SK-N-SH (cell line): ENCODE measurements around the gene UCK1. TPM values are rescaled to one million over a fixed set of nuclear protein-coding genes. Genes with fewer than 3 reads are reported as not detected.

Experiments
- CTCF ChIA-PET: fragments of 300-600, 350-600 bp; formaldehyde crosslinking; extraction: SDS; loops from one replicate; lab custom pipeline; 2021; lab: Yijun Ruan, JAX
- POLR2A ChIA-PET: fragments of 350-600 bp; sonication (Branson Sonifier 250); formaldehyde crosslinking; extraction: SDS; loops from one replicate; lab custom pipeline; 2020; ENCODE audit warnings: antibody characterized with exemption, inconsistent platforms; lab: Yijun Ruan, JAX
- DNase-seq: peaks from one replicate; pipeline ENCODE4 v3.0.0; 2012
- H2AFZ ChIP-seq: fragments of 200-600 bp; sonication (generic); 2 replicates; pipeline ENCODE4 v1.8.1; 2016; ENCODE audit warnings: antibody characterized with exemption, mild to moderate bottlenecking, low read depth
- H3F3A ChIP-seq: fragments of 200-600 bp; sonication (generic); replicated peaks from 2 replicates; pipeline ENCODE3; 2016; ENCODE audit warnings: antibody characterized with exemption, mild to moderate bottlenecking; ENCODE audit not compliant: insufficient read depth
- H3K27ac ChIP-seq, 2 experiments: fragments of 200-500 bp in 1 of 2; fragments of 200-600 bp in 1 of 2; sonication (Bioruptor generic) in 1 of 2; sonication (generic), shearing (Covaris generic) in 1 of 2; 2 replicates each; pipeline versions ENCODE4 v1.5.1 to v1.6.1; 2014 to 2016; ENCODE audit warnings: low read depth in 2 of 2, inconsistent platforms in 1 of 2, low read length in 1 of 2, mild to moderate bottlenecking in 1 of 2, mixed read lengths in 1 of 2
- H3K27me3 ChIP-seq: fragments of 200-600 bp; sonication (generic), shearing (Covaris generic); 2 replicates; pipeline ENCODE4 v1.6.1; 2016; ENCODE audit warnings: mixed run types; ENCODE audit not compliant: insufficient read depth
- H3K36me3 ChIP-seq, 2 experiments: fragments of 200-500 bp in 1 of 2; fragments of 200-600 bp in 1 of 2; sonication (Bioruptor generic) in 1 of 2; sonication (generic) in 1 of 2; replicated peaks in 1 of 2; 2 replicates each; pipeline versions ENCODE3 to v1.5.1; 2014 to 2016; ENCODE audit warnings: low read length in 1 of 2, mild to moderate bottlenecking in 1 of 2; ENCODE audit not compliant: insufficient read depth in 2 of 2, control insufficient read depth in 1 of 2
- H3K4me1 ChIP-seq, 2 experiments: fragments of 200-500 bp in 1 of 2; fragments of 200-600 bp in 1 of 2; sonication (Bioruptor generic) in 1 of 2; sonication (generic), shearing (Covaris generic) in 1 of 2; 2 replicates each; pipeline versions ENCODE4 v1.5.1 to v1.6.1; 2014 to 2016; ENCODE audit warnings: low read depth in 1 of 2, low read length in 1 of 2, mixed run types in 1 of 2; ENCODE audit not compliant: insufficient read depth in 2 of 2, control insufficient read depth in 1 of 2
- H3K4me2 ChIP-seq: fragments of 200-600 bp; sonication (generic), shearing (Covaris generic); 2 replicates; pipeline ENCODE4 v1.6.1; 2017; ENCODE audit warnings: mixed run types
- H3K4me3 ChIP-seq, 2 experiments: fragments of 200-500 bp in 1 of 2; fragments of 200-600 bp in 1 of 2; sonication (Bioruptor generic) in 1 of 2; sonication (generic), shearing (Covaris generic) in 1 of 2; 2 replicates each; pipeline versions ENCODE4 v1.5.1 to v1.8.1; 2014 to 2016; ENCODE audit warnings: low read depth in 2 of 2, inconsistent platforms in 1 of 2, low read length in 1 of 2, mild to moderate bottlenecking in 1 of 2, mixed read lengths in 1 of 2, moderate library complexity in 1 of 2
- H3K79me2 ChIP-seq: fragments of 200-600 bp; sonication (generic); 2 replicates; pipeline ENCODE4 v1.8.1; 2017; ENCODE audit warnings: mild to moderate bottlenecking; ENCODE audit not compliant: insufficient read depth
- H3K9ac ChIP-seq: fragments of 200-600 bp; sonication (generic); 2 replicates; pipeline ENCODE4 v1.6.1; 2017; ENCODE audit warnings: mixed run types
- H3K9me2 ChIP-seq: fragments of 200-600 bp; sonication (generic); 2 replicates; pipeline ENCODE4 v1.6.1; 2017; ENCODE audit warnings: mixed run types
- H3K9me3 ChIP-seq: fragments of 200-600 bp; sonication (generic); 2 replicates; pipeline ENCODE4 v1.6.1; 2017; ENCODE audit warnings: mixed run types, mild to moderate bottlenecking, moderate library complexity
- H4K20me1 ChIP-seq: fragments of 200-600 bp; sonication (generic); 2 replicates; pipeline ENCODE4 v1.6.1; 2017; ENCODE audit warnings: mild to moderate bottlenecking, mixed run types; ENCODE audit not compliant: insufficient read depth
- ELF1 ChIP-seq: IDR thresholded peaks from 2 replicates; pipeline ENCODE4 v1.4.0; 2012
- EP300 ChIP-seq, 2 experiments: IDR thresholded peaks; 2 replicates each; pipeline versions ENCODE4 v1.4.0 to v1.6.1; 2012; ENCODE audit warnings: borderline replicate concordance in 1 of 2, low read depth in 1 of 2, low read length in 1 of 2
- EZH2phosphoT487 ChIP-seq: fragments of 200-600 bp; sonication (generic); IDR thresholded peaks from 2 replicates; pipeline ENCODE4 v1.6.1; 2017; ENCODE audit warnings: low read depth, mixed run types, mild to moderate bottlenecking, antibody characterized with exemption, moderate library complexity, borderline replicate concordance
- IRF3 ChIP-seq: fragments of 150-350 bp; IDR thresholded peaks from 2 replicates; pipeline ENCODE4 v1.6.1; 2016; ENCODE audit warnings: mild to moderate bottlenecking, low read depth, low read length
- JUND ChIP-seq: IDR thresholded peaks from 2 replicates; pipeline ENCODE4 v1.4.0; 2012
- MEF2A ChIP-seq: IDR thresholded peaks from 2 replicates; pipeline ENCODE4 v1.4.0; 2012; ENCODE audit warnings: low read depth, borderline replicate concordance
- MXI1 ChIP-seq: IDR thresholded peaks from 2 replicates; pipeline ENCODE4 v1.6.1; 2012; ENCODE audit warnings: mild to moderate bottlenecking, low read depth, low read length, improper control_type of control experiment
- PBX3 ChIP-seq: IDR thresholded peaks from 2 replicates; pipeline ENCODE4; 2012
- RFX5 ChIP-seq: IDR thresholded peaks from 2 replicates; pipeline ENCODE4 v1.6.1; 2012; ENCODE audit warnings: mild to moderate bottlenecking, improper control_type of control experiment, low read length
- SIN3A ChIP-seq: IDR thresholded peaks from 2 replicates; pipeline ENCODE4 v1.6.1; 2012; ENCODE audit warnings: low read depth, mild to moderate bottlenecking, low read length, moderate library complexity, borderline replicate concordance
- SMC3 ChIP-seq: IDR thresholded peaks from 2 replicates; pipeline ENCODE4 v1.6.1; 2012; ENCODE audit warnings: low read depth, low read length, improper control_type of control experiment
- TAF1 ChIP-seq: IDR thresholded peaks from 2 replicates; pipeline ENCODE4 v1.6.1; 2012; ENCODE audit warnings: low read depth, mild to moderate bottlenecking, low read length, moderate library complexity, borderline replicate concordance
- TCF12 ChIP-seq: IDR thresholded peaks from 2 replicates; pipeline ENCODE4 v1.4.0; 2012
- YY1 ChIP-seq: IDR thresholded peaks from 2 replicates; pipeline ENCODE4 v1.4.0; 2012; ENCODE audit warnings: low read depth, mild to moderate bottlenecking
- WGBS: methylation state at CpG from one replicate; pipeline ENCODE4 v1.1.6; 2017; ENCODE audit warnings: low lambda C conversion rate; 5-methylcytosine and 5-hydroxymethylcytosine counted together
- polyA plus RNA-seq, 3 experiments: library from polyadenylated mRNA; depleted of rRNA; stranded (reverse); fragments of >200 nt; gene quantifications; 2 replicates each; pipeline ENCODE4 v1.2.3, GENCODE V29; 2012
- TF ChIP-seq, protein P1 (sequence below): IDR thresholded peaks from 2 replicates; pipeline ENCODE4 v1.4.0; 2012; ENCODE audit warnings: low read depth, borderline replicate concordance
- TF ChIP-seq, protein P2 (sequence below): fragments of 200-600 bp; sonication (generic); IDR thresholded peaks from 2 replicates; pipeline ENCODE4 v1.6.1; 2017; ENCODE audit warnings: antibody characterized with exemption, mild to moderate bottlenecking, moderate library complexity

Gene UCK1
- polyA plus RNA-seq, 1 of the 3 experiments (the other 2 are of a cell fraction), result 32.9 TPM

- DNase-seq, result no peak
- Histone ChIP-seq H3K9ac (no peak overlapping the region), H3F3A (no peaks in the 10 kb centered on the region), H3K27me3 (no peaks in the 10 kb centered on the region), H3K4me1 (peaks cover 0 to 3% of the 10 kb centered on the region in 2 experiments; a peak in 1 of 4 replicates), H4K20me1 (no peaks in the 10 kb centered on the region), H3K27ac (no peak overlapping the region), H3K36me3 (peaks cover 10 to 69% of the 10 kb centered on the region in 2 experiments), H3K4me2 (no peak overlapping the region), H2AFZ (no peak overlapping the region), H3K4me3 (no peak overlapping the region), H3K79me2 (peaks cover 3% of the 10 kb centered on the region; the same call in 1 of the 2 replicates)
- POLR2A ChIA-PET, result no interaction called here
- WGBS, result 96% methylated on average over 23 of the region's 23 CpGs
- CTCF ChIA-PET, result interaction anchor here (0.9 kb wide), 1 partner anchor 21 kb away, joined by 4 read pairs; no protein-coding TSS in a partner anchor
- no peak for TF ChIP-seq MXI1
- TF ChIP-seq SMC3, result no peak
- no peak for TF ChIP-seq PBX3
- TF ChIP-seq IRF3, result no peak
- TF ChIP-seq, protein P1, sequence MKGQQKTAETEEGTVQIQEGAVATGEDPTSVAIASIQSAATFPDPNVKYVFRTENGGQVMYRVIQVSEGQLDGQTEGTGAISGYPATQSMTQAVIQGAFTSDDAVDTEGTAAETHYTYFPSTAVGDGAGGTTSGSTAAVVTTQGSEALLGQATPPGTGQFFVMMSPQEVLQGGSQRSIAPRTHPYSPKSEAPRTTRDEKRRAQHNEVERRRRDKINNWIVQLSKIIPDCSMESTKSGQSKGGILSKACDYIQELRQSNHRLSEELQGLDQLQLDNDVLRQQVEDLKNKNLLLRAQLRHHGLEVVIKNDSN, result no peak
- TF ChIP-seq EZH2phosphoT487, result no peak
- TF ChIP-seq TAF1, result no peak
- TF ChIP-seq ELF1, result no peak
- TF ChIP-seq TCF12, result no peak
- no peak for TF ChIP-seq JUND
- TF ChIP-seq MEF2A, result no peak
- TF ChIP-seq, protein P2, sequence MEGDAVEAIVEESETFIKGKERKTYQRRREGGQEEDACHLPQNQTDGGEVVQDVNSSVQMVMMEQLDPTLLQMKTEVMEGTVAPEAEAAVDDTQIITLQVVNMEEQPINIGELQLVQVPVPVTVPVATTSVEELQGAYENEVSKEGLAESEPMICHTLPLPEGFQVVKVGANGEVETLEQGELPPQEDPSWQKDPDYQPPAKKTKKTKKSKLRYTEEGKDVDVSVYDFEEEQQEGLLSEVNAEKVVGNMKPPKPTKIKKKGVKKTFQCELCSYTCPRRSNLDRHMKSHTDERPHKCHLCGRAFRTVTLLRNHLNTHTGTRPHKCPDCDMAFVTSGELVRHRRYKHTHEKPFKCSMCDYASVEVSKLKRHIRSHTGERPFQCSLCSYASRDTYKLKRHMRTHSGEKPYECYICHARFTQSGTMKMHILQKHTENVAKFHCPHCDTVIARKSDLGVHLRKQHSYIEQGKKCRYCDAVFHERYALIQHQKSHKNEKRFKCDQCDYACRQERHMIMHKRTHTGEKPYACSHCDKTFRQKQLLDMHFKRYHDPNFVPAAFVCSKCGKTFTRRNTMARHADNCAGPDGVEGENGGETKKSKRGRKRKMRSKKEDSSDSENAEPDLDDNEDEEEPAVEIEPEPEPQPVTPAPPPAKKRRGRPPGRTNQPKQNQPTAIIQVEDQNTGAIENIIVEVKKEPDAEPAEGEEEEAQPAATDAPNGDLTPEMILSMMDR, result no peak
- TF ChIP-seq RFX5, result no peak
- TF ChIP-seq YY1, result no peak
- TF ChIP-seq EP300 (IDR thresholded peaks at IDR 0.05; ENCODE audit: borderline replicate concordance in 1 of 2, low read depth in 1 of 2, low read length in 1 of 2), result no peak
- TF ChIP-seq SIN3A, result no peak
- TF ChIP-seq, all 33 proteins: peak for 0
- H3K9me3 ChIP-seq, result no peaks in the 10 kb centered on the region
- no peaks in the 10 kb centered on the region for H3K9me2 ChIP-seq
Observed at GRCh38 chr9:131524665-131525315, 6.3 kb downstream of the UCK1 start.
